GM18505 (cell line): ENCODE results near the gene LCA5L.

Experiments used
- ATAC-seq: cut with Tn5 transposase; IDR thresholded peaks from one replicate; pipeline ENCODE4 v1.9.1; 2021; ENCODE audit not compliant: unreplicated experiment
- POLR2A ChIP-seq: IDR thresholded peaks from 4 replicates; pipeline ENCODE4 v1.6.1; 2011; ENCODE audit warnings: borderline replicate concordance; ENCODE audit not compliant: insufficient read depth, insufficient read length; ENCODE audit errors: extremely low read depth

The LCA5L gene

GRCh38 chr21:39461419-39461818 is 15.8 kb upstream of the LCA5L start:
- peak; percentile 65 for ATAC-seq
- no peak for TF ChIP-seq POLR2A

- ATAC-seq = no peak
- TF ChIP-seq POLR2A = no peak
These were observed 11.1 kb upstream of the LCA5L start for GRCh38 chr21:39456665-39457064.

- no peak for TF ChIP-seq POLR2A
These were observed 9.5 kb upstream of the LCA5L start for GRCh38 chr21:39454949-39455668.

GRCh38 chr21:39453571-39454179 is 8.1 kb upstream of the LCA5L start:
- TF ChIP-seq POLR2A = no peak
- no peak for ATAC-seq

More at GRCh38 chr21:39454949-39455668, 9.5 kb upstream of the LCA5L start:
- ATAC-seq = no peak

- ATAC-seq = no peak
- TF ChIP-seq POLR2A = no peak
These were observed 7.4 kb upstream of the LCA5L start for GRCh38 chr21:39452970-39453342.

GRCh38 chr21:39452207-39452969 is 6.8 kb upstream of the LCA5L start:
- ATAC-seq = no peak
- TF ChIP-seq POLR2A = no peak

GRCh38 chr21:39451332-39452206 is 6.0 kb upstream of the LCA5L start, which contains the start of gene SH3BGR:
TSS of gene SH3BGR (plus strand) at chr21:39451970. CDS start at chr21:39452097, 127 bp downstream.
- no peak for ATAC-seq
- no peak for TF ChIP-seq POLR2A

- no peak for TF ChIP-seq POLR2A
- no peak for ATAC-seq
These were observed 1.7 kb upstream of the LCA5L start for GRCh38 chr21:39447264-39447663.

- TF ChIP-seq POLR2A = no peak
- ATAC-seq = peak; percentile 3
These were observed 977 bp downstream of the LCA5L start for GRCh38 chr21:39444421-39445180.

GRCh38 chr21:39441502-39442475 is 3.8 kb downstream of the LCA5L start:
- no peak for ATAC-seq
- no peak for TF ChIP-seq POLR2A

- no peak for ATAC-seq
These were observed 6.3 kb downstream of the LCA5L start for GRCh38 chr21:39439232-39439631.

More at GRCh38 chr21:39439232-39439631, 6.3 kb downstream of the LCA5L start:
- no peak for TF ChIP-seq POLR2A
